ENCODE results near the gene SLC23A1. TPM values are rescaled to one million over a fixed set of nuclear protein-coding genes. Genes with fewer than 3 reads are reported as not detected.

Gene SLC23A1
- total and polyA plus RNA-seq, 2 of the 13 experiments (the other 11 are each of a cell fraction or from before 2014, with no cell fraction given), result 6.0 to 6.6 TPM

DNA sequence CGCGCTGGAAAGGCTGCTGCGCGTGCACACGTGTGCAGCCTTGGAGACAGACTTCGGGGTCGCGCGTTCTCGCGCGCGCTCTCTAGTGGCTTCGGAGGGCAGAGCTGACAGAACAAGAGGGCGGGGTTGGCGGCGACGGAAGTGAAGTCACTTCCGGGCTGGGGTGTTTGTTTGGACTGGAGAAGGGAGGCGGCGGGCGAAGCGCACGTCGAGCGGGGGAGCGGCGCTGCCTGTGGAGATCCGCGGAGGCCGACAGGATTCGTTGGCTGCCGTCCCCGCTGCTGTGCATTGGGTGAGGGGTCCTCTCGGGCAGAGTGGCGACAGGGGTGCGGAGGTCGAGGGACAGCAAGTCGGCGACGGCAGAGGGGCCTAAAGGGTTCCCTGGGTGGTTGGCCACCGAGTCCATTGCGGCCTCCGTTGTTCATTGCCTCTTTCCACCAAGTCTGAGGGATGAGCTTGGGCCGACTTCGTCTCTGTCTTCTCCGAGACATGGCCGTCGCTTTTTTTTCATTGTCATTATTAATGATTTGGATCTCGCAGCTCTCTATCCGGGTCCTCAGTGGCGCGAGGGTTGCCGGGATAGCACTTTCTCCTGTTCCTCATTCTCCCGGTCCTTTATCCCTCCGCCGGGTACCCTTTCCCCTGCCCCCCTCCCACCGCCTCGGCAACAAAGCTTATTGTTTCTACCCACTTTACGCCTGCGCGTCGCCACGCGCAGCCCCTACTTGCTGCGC lies 41.2 kb downstream of the SLC23A1 start, which contains the start of gene PAIP2 (continued):
- TF ChIP-seq YEATS4 (CRISPR knock-in tag; IDR thresholded peaks at IDR 0.05; ENCODE audit: borderline replicate concordance) (peak; percentile 87), PCBP1 (IDR thresholded peaks at IDR 0.05; ENCODE audit: borderline replicate concordance, low read depth, low read length) (0 out of 2 replicates have a peak, but pooled peaks have one; percentile 78), DPF2 (CRISPR knock-in tag; IDR thresholded peaks at IDR 0.05; ENCODE audit: borderline replicate concordance, low read depth) (no peak; the same call in 1 of the 2 replicates), ZNF569 (CRISPR knock-in tag; IDR thresholded peaks at IDR 0.05; ENCODE audit: borderline replicate concordance) (no peak), MEIS1 (CRISPR knock-in tag; IDR thresholded peaks at IDR 0.05; ENCODE audit: borderline replicate concordance) (peak; percentile 91), SRF (IDR thresholded peaks at IDR 0.05; ENCODE audit: low read depth, low read length) (no peak), SP140L (CRISPR knock-in tag; IDR thresholded peaks at IDR 0.05; ENCODE audit: borderline replicate concordance) (no peak), SMAD1 (CRISPR knock-in tag; IDR thresholded peaks at IDR 0.05; ENCODE audit: borderline replicate concordance, low read depth) (no peak), ZNF20 (CRISPR knock-in tag; IDR thresholded peaks at IDR 0.05) (no peak), MYC (CRISPR knock-in tag; IDR thresholded peaks at IDR 0.05; ENCODE audit: borderline replicate concordance) (peak; percentile 89), MIXL1 (CRISPR knock-in tag; IDR thresholded peaks at IDR 0.05) (no peak), ZFP62 (CRISPR knock-in tag; IDR thresholded peaks at IDR 0.05) (no peak), RFX1 (IDR thresholded peaks at IDR 0.05) (no peak), ZNF83 (CRISPR knock-in tag; IDR thresholded peaks at IDR 0.05; ENCODE audit: borderline replicate concordance) (no peak), ZNF317 (CRISPR knock-in tag; IDR thresholded peaks at IDR 0.05) (peak; percentile 84), NFE2 (CRISPR knock-in tag; IDR thresholded peaks at IDR 0.05) (no peak), SP4 (CRISPR knock-in tag; IDR thresholded peaks at IDR 0.05) (peak; percentile 66; the same call in 1 of the 2 replicates)
- TF ChIP-seq, protein P1, sequence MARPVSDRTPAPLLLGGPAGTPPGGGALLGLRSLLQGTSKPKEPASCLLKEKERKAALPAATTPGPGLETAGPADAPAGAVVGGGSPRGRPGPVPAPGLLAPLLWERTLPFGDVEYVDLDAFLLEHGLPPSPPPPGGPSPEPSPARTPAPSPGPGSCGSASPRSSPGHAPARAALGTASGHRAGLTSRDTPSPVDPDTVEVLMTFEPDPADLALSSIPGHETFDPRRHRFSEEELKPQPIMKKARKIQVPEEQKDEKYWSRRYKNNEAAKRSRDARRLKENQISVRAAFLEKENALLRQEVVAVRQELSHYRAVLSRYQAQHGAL (CRISPR knock-in tag; IDR thresholded peaks at IDR 0.05; ENCODE audit: not compliant biosample characterization), result no peak
- TF ChIP-seq, protein P2, sequence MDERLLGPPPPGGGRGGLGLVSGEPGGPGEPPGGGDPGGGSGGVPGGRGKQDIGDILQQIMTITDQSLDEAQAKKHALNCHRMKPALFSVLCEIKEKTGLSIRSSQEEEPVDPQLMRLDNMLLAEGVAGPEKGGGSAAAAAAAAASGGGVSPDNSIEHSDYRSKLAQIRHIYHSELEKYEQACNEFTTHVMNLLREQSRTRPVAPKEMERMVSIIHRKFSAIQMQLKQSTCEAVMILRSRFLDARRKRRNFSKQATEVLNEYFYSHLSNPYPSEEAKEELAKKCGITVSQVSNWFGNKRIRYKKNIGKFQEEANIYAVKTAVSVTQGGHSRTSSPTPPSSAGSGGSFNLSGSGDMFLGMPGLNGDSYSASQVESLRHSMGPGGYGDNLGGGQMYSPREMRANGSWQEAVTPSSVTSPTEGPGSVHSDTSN (CRISPR knock-in tag; IDR thresholded peaks at IDR 0.05), result no peak
- TF ChIP-seq, protein P3, sequence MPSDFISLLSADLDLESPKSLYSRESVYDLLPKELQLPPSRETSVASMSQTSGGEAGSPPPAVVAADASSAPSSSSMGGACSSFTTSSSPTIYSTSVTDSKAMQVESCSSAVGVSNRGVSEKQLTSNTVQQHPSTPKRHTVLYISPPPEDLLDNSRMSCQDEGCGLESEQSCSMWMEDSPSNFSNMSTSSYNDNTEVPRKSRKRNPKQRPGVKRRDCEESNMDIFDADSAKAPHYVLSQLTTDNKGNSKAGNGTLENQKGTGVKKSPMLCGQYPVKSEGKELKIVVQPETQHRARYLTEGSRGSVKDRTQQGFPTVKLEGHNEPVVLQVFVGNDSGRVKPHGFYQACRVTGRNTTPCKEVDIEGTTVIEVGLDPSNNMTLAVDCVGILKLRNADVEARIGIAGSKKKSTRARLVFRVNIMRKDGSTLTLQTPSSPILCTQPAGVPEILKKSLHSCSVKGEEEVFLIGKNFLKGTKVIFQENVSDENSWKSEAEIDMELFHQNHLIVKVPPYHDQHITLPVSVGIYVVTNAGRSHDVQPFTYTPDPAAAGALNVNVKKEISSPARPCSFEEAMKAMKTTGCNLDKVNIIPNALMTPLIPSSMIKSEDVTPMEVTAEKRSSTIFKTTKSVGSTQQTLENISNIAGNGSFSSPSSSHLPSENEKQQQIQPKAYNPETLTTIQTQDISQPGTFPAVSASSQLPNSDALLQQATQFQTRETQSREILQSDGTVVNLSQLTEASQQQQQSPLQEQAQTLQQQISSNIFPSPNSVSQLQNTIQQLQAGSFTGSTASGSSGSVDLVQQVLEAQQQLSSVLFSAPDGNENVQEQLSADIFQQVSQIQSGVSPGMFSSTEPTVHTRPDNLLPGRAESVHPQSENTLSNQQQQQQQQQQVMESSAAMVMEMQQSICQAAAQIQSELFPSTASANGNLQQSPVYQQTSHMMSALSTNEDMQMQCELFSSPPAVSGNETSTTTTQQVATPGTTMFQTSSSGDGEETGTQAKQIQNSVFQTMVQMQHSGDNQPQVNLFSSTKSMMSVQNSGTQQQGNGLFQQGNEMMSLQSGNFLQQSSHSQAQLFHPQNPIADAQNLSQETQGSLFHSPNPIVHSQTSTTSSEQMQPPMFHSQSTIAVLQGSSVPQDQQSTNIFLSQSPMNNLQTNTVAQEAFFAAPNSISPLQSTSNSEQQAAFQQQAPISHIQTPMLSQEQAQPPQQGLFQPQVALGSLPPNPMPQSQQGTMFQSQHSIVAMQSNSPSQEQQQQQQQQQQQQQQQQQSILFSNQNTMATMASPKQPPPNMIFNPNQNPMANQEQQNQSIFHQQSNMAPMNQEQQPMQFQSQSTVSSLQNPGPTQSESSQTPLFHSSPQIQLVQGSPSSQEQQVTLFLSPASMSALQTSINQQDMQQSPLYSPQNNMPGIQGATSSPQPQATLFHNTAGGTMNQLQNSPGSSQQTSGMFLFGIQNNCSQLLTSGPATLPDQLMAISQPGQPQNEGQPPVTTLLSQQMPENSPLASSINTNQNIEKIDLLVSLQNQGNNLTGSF (CRISPR knock-in tag; IDR thresholded peaks at IDR 0.05), result no peak
- TF ChIP-seq, protein P4, sequence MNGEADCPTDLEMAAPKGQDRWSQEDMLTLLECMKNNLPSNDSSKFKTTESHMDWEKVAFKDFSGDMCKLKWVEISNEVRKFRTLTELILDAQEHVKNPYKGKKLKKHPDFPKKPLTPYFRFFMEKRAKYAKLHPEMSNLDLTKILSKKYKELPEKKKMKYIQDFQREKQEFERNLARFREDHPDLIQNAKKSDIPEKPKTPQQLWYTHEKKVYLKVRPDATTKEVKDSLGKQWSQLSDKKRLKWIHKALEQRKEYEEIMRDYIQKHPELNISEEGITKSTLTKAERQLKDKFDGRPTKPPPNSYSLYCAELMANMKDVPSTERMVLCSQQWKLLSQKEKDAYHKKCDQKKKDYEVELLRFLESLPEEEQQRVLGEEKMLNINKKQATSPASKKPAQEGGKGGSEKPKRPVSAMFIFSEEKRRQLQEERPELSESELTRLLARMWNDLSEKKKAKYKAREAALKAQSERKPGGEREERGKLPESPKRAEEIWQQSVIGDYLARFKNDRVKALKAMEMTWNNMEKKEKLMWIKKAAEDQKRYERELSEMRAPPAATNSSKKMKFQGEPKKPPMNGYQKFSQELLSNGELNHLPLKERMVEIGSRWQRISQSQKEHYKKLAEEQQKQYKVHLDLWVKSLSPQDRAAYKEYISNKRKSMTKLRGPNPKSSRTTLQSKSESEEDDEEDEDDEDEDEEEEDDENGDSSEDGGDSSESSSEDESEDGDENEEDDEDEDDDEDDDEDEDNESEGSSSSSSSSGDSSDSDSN (CRISPR knock-in tag; IDR thresholded peaks at IDR 0.05), result peak; percentile 58

Data from HepG2 (cell line).